A673 (cell line): ENCODE data around the gene ZBED1.
"Not testable (repeated sequence)": the region's sequence is repeated elsewhere in the genome, so short reads cannot be mapped to it uniquely, and the experiment has no call there.

ENCODE experiments used
- EZH2 ChIP-seq: fragments of 200-600 bp; sonication (generic); IDR thresholded peaks from 2 replicates; pipeline ENCODE4 v1.6.1; 2017; ENCODE audit warnings: borderline replicate concordance, low read depth, mild to moderate bottlenecking, mixed read lengths, antibody characterized with exemption, low read length; ENCODE audit not compliant: poor library complexity, severe bottlenecking
- TF ChIP-seq, protein P1 (sequence below): fragments of 300-800, 200-600 bp; sonication (generic); conservative IDR thresholded peaks from 2 replicates; pipeline ENCODE4 v1.5.1; 2017; ENCODE audit warnings: low read depth, mild to moderate bottlenecking, antibody characterized with exemption, low read length, moderate library complexity, mixed read lengths

- TF ChIP-seq, protein P1, sequence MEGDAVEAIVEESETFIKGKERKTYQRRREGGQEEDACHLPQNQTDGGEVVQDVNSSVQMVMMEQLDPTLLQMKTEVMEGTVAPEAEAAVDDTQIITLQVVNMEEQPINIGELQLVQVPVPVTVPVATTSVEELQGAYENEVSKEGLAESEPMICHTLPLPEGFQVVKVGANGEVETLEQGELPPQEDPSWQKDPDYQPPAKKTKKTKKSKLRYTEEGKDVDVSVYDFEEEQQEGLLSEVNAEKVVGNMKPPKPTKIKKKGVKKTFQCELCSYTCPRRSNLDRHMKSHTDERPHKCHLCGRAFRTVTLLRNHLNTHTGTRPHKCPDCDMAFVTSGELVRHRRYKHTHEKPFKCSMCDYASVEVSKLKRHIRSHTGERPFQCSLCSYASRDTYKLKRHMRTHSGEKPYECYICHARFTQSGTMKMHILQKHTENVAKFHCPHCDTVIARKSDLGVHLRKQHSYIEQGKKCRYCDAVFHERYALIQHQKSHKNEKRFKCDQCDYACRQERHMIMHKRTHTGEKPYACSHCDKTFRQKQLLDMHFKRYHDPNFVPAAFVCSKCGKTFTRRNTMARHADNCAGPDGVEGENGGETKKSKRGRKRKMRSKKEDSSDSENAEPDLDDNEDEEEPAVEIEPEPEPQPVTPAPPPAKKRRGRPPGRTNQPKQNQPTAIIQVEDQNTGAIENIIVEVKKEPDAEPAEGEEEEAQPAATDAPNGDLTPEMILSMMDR, result not testable (repeated sequence)
- TF ChIP-seq EZH2, result not testable (repeated sequence)
These were observed 23.5 kb downstream of the ZBED1 start for GRCh38 chrX:2477313-2477712.
